SK-N-SH (cell line): ENCODE measurements around the gene SPP2. TPM values are rescaled to one million over a fixed set of nuclear protein-coding genes. Genes with fewer than 3 reads are reported as not detected.

Experiments used
- CTCF ChIA-PET: fragments of 300-600, 350-600 bp; formaldehyde crosslinking; extraction: SDS; loops from one replicate; lab custom pipeline; 2021; lab: Yijun Ruan, JAX
- POLR2A ChIA-PET: fragments of 350-600 bp; sonication (Branson Sonifier 250); formaldehyde crosslinking; extraction: SDS; loops from one replicate; lab custom pipeline; 2020; ENCODE audit warnings: antibody characterized with exemption, inconsistent platforms; lab: Yijun Ruan, JAX
- DNase-seq: peaks from one replicate; pipeline ENCODE4 v3.0.0; 2012
- H2AFZ ChIP-seq: fragments of 200-600 bp; sonication (generic); 2 replicates; pipeline ENCODE4 v1.8.1; 2016; ENCODE audit warnings: antibody characterized with exemption, mild to moderate bottlenecking, low read depth
- H3F3A ChIP-seq: fragments of 200-600 bp; sonication (generic); replicated peaks from 2 replicates; pipeline ENCODE3; 2016; ENCODE audit warnings: antibody characterized with exemption, mild to moderate bottlenecking; ENCODE audit not compliant: insufficient read depth
- H3K27ac ChIP-seq, 2 experiments: fragments of 200-500 bp in 1 of 2; fragments of 200-600 bp in 1 of 2; sonication (Bioruptor generic) in 1 of 2; sonication (generic), shearing (Covaris generic) in 1 of 2; 2 replicates each; pipeline versions ENCODE4 v1.5.1 to v1.6.1; 2014 to 2016; ENCODE audit warnings: low read depth in 2 of 2, inconsistent platforms in 1 of 2, low read length in 1 of 2, mild to moderate bottlenecking in 1 of 2, mixed read lengths in 1 of 2
- H3K27me3 ChIP-seq: fragments of 200-600 bp; sonication (generic), shearing (Covaris generic); 2 replicates; pipeline ENCODE4 v1.6.1; 2016; ENCODE audit warnings: mixed run types; ENCODE audit not compliant: insufficient read depth
- H3K36me3 ChIP-seq, 2 experiments: fragments of 200-500 bp in 1 of 2; fragments of 200-600 bp in 1 of 2; sonication (Bioruptor generic) in 1 of 2; sonication (generic) in 1 of 2; replicated peaks in 1 of 2; 2 replicates each; pipeline versions ENCODE3 to v1.5.1; 2014 to 2016; ENCODE audit warnings: low read length in 1 of 2, mild to moderate bottlenecking in 1 of 2; ENCODE audit not compliant: insufficient read depth in 2 of 2, control insufficient read depth in 1 of 2
- H3K4me1 ChIP-seq, 2 experiments: fragments of 200-500 bp in 1 of 2; fragments of 200-600 bp in 1 of 2; sonication (Bioruptor generic) in 1 of 2; sonication (generic), shearing (Covaris generic) in 1 of 2; 2 replicates each; pipeline versions ENCODE4 v1.5.1 to v1.6.1; 2014 to 2016; ENCODE audit warnings: low read depth in 1 of 2, low read length in 1 of 2, mixed run types in 1 of 2; ENCODE audit not compliant: insufficient read depth in 2 of 2, control insufficient read depth in 1 of 2
- H3K4me2 ChIP-seq: fragments of 200-600 bp; sonication (generic), shearing (Covaris generic); 2 replicates; pipeline ENCODE4 v1.6.1; 2017; ENCODE audit warnings: mixed run types
- H3K4me3 ChIP-seq, 2 experiments: fragments of 200-500 bp in 1 of 2; fragments of 200-600 bp in 1 of 2; sonication (Bioruptor generic) in 1 of 2; sonication (generic), shearing (Covaris generic) in 1 of 2; 2 replicates each; pipeline versions ENCODE4 v1.5.1 to v1.8.1; 2014 to 2016; ENCODE audit warnings: low read depth in 2 of 2, inconsistent platforms in 1 of 2, low read length in 1 of 2, mild to moderate bottlenecking in 1 of 2, mixed read lengths in 1 of 2, moderate library complexity in 1 of 2
- H3K79me2 ChIP-seq: fragments of 200-600 bp; sonication (generic); 2 replicates; pipeline ENCODE4 v1.8.1; 2017; ENCODE audit warnings: mild to moderate bottlenecking; ENCODE audit not compliant: insufficient read depth
- H3K9ac ChIP-seq: fragments of 200-600 bp; sonication (generic); 2 replicates; pipeline ENCODE4 v1.6.1; 2017; ENCODE audit warnings: mixed run types
- H3K9me2 ChIP-seq: fragments of 200-600 bp; sonication (generic); 2 replicates; pipeline ENCODE4 v1.6.1; 2017; ENCODE audit warnings: mixed run types
- H3K9me3 ChIP-seq: fragments of 200-600 bp; sonication (generic); 2 replicates; pipeline ENCODE4 v1.6.1; 2017; ENCODE audit warnings: mixed run types, mild to moderate bottlenecking, moderate library complexity
- H4K20me1 ChIP-seq: fragments of 200-600 bp; sonication (generic); 2 replicates; pipeline ENCODE4 v1.6.1; 2017; ENCODE audit warnings: mild to moderate bottlenecking, mixed run types; ENCODE audit not compliant: insufficient read depth
- CHD2 ChIP-seq: fragments of 150-350 bp; IDR thresholded peaks from 2 replicates; pipeline ENCODE4 v1.6.1; 2018; ENCODE audit warnings: low read length; ENCODE audit not compliant: partially characterized antibody
- ELF1 ChIP-seq: IDR thresholded peaks from 2 replicates; pipeline ENCODE4 v1.4.0; 2012
- FOSL2 ChIP-seq: IDR thresholded peaks from 2 replicates; pipeline ENCODE4 v1.4.0; 2012; ENCODE audit warnings: low read depth, mild to moderate bottlenecking, moderate library complexity, borderline replicate concordance
- FOXJ3 ChIP-seq: sonication (generic); formaldehyde crosslinking; IDR thresholded peaks from 2 replicates; pipeline ENCODE4 v1.5.1; 2020; ENCODE audit warnings: mild to moderate bottlenecking, missing genetic modification reagents
- MEF2A ChIP-seq: IDR thresholded peaks from 2 replicates; pipeline ENCODE4 v1.4.0; 2012; ENCODE audit warnings: low read depth, borderline replicate concordance
- MXI1 ChIP-seq: IDR thresholded peaks from 2 replicates; pipeline ENCODE4 v1.6.1; 2012; ENCODE audit warnings: mild to moderate bottlenecking, low read depth, low read length, improper control_type of control experiment
- POLR2AphosphoS5 ChIP-seq: IDR thresholded peaks from 2 replicates; pipeline ENCODE4 v1.6.1; 2012; ENCODE audit warnings: low read depth, low read length
- RXRA ChIP-seq: IDR thresholded peaks from 2 replicates; pipeline ENCODE4 v1.4.0; 2012; ENCODE audit warnings: low read depth, mild to moderate bottlenecking, borderline replicate concordance
- SIN3A ChIP-seq: IDR thresholded peaks from 2 replicates; pipeline ENCODE4 v1.6.1; 2012; ENCODE audit warnings: low read depth, mild to moderate bottlenecking, low read length, moderate library complexity, borderline replicate concordance
- SMC3 ChIP-seq: IDR thresholded peaks from 2 replicates; pipeline ENCODE4 v1.6.1; 2012; ENCODE audit warnings: low read depth, low read length, improper control_type of control experiment
- TAF1 ChIP-seq: IDR thresholded peaks from 2 replicates; pipeline ENCODE4 v1.6.1; 2012; ENCODE audit warnings: low read depth, mild to moderate bottlenecking, low read length, moderate library complexity, borderline replicate concordance
- TEAD4 ChIP-seq: IDR thresholded peaks from 2 replicates; pipeline ENCODE4 v1.4.0; 2012; ENCODE audit warnings: mild to moderate bottlenecking, borderline replicate concordance; ENCODE audit not compliant: insufficient read depth
- WGBS: methylation state at CpG from one replicate; pipeline ENCODE4 v1.1.6; 2017; ENCODE audit warnings: low lambda C conversion rate; 5-methylcytosine and 5-hydroxymethylcytosine counted together
- polyA plus RNA-seq, 3 experiments: library from polyadenylated mRNA; depleted of rRNA; stranded (reverse); fragments of >200 nt; gene quantifications; 2 replicates each; pipeline ENCODE4 v1.2.3, GENCODE V29; 2012
- TF ChIP-seq, protein P1 (sequence below): IDR thresholded peaks from 2 replicates; pipeline ENCODE4; 2012
- TF ChIP-seq, protein P2 (sequence below): fragments of 150-350 bp; IDR thresholded peaks from 2 replicates; pipeline ENCODE4 v1.6.1; 2017; ENCODE audit warnings: antibody characterized with exemption, low read length, low read depth, borderline replicate concordance
- TF ChIP-seq, protein P3 (sequence below): IDR thresholded peaks from 2 replicates; pipeline ENCODE4 v1.4.0; 2012; ENCODE audit warnings: low read depth
- TF ChIP-seq, protein P4 (sequence below): fragments of 150-350 bp; IDR thresholded peaks from 2 replicates; pipeline ENCODE4 v1.6.1; 2016; ENCODE audit warnings: mild to moderate bottlenecking, low read depth, low read length
- TF ChIP-seq, protein P5 (sequence below): fragments of 200-600 bp; sonication (generic); IDR thresholded peaks from 2 replicates; pipeline ENCODE4 v1.6.1; 2017; ENCODE audit warnings: antibody characterized with exemption, mild to moderate bottlenecking, moderate library complexity
- TF ChIP-seq, protein P6 (sequence below): IDR thresholded peaks from 2 replicates; pipeline ENCODE4 v1.6.1; 2012; ENCODE audit warnings: mild to moderate bottlenecking, low read depth, low read length, moderate library complexity
- TF ChIP-seq, protein P7 (sequence below): IDR thresholded peaks from 2 replicates; pipeline ENCODE4 v1.4.0; 2012; ENCODE audit warnings: low read depth, borderline replicate concordance

The SPP2 gene
- polyA plus RNA-seq, 1 of the 3 experiments (the other 2 are of a cell fraction): 0.30 TPM

DNA sequence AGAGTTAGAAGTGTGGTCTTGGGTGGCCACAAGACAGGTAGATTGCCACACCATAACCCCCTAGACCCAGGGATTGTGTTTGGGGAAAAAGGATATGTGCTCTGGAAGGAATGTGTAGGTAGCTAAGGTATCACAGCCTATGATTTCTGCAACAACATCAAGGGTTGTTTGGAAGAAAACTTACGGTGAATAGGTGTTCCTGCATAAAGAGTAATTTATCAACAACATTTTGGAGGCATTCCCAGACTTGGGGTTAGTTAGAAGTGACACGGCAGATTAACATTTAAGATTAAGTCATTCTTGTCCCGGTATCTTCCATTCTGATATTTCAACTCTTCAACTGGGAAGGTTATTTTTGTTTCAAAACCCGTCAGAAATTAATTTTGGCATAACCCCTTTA is 65.5 kb downstream of the SPP2 start (continued):
- TF ChIP-seq MXI1: no peak
- no peak for TF ChIP-seq TAF1
- TF ChIP-seq MEF2A: no peak
- TF ChIP-seq, protein P1, sequence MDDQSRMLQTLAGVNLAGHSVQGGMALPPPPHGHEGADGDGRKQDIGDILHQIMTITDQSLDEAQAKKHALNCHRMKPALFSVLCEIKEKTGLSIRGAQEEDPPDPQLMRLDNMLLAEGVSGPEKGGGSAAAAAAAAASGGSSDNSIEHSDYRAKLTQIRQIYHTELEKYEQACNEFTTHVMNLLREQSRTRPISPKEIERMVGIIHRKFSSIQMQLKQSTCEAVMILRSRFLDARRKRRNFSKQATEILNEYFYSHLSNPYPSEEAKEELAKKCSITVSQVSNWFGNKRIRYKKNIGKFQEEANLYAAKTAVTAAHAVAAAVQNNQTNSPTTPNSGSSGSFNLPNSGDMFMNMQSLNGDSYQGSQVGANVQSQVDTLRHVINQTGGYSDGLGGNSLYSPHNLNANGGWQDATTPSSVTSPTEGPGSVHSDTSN: peak; percentile 66
- TF ChIP-seq FOXJ3 (CRISPR knock-in tag): no peak
- TF ChIP-seq, protein P2, sequence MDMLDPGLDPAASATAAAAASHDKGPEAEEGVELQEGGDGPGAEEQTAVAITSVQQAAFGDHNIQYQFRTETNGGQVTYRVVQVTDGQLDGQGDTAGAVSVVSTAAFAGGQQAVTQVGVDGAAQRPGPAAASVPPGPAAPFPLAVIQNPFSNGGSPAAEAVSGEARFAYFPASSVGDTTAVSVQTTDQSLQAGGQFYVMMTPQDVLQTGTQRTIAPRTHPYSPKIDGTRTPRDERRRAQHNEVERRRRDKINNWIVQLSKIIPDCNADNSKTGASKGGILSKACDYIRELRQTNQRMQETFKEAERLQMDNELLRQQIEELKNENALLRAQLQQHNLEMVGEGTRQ: no peak
- TF ChIP-seq SMC3: no peak
- no peak for TF ChIP-seq SIN3A
- TF ChIP-seq ELF1: no peak
- TF ChIP-seq, protein P3, sequence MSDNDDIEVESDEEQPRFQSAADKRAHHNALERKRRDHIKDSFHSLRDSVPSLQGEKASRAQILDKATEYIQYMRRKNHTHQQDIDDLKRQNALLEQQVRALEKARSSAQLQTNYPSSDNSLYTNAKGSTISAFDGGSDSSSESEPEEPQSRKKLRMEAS: no peak
- TF ChIP-seq FOSL2: 0 out of 2 replicates have a peak, but pooled peaks have one; percentile 11
- TF ChIP-seq, protein P4, sequence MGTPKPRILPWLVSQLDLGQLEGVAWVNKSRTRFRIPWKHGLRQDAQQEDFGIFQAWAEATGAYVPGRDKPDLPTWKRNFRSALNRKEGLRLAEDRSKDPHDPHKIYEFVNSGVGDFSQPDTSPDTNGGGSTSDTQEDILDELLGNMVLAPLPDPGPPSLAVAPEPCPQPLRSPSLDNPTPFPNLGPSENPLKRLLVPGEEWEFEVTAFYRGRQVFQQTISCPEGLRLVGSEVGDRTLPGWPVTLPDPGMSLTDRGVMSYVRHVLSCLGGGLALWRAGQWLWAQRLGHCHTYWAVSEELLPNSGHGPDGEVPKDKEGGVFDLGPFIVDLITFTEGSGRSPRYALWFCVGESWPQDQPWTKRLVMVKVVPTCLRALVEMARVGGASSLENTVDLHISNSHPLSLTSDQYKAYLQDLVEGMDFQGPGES: no peak
- no peak for TF ChIP-seq RXRA
- TF ChIP-seq CHD2: no peak
- 0 out of 2 replicates have a peak, but pooled peaks have one; percentile 11 for TF ChIP-seq TEAD4
- TF ChIP-seq, all 33 proteins: peak for 5

DNA sequence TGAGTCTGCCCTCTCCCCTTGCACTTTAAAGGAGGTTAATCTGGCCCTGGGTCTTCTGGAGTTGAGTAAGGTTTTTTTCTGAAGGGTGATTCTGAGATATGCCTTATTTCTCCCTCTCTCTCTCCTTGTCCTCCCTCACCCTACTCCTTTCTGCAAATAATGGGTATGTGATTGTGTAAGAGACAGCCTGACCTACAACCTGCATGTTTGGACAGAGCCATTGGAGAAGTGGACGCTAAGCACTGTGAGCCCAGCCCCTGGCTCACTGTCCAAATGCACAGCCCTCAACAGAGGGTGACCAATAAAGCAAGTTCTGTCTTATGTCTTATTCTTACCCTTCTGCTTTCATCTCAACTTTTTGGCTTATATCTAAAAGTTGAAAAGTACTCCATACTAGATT is 71.5 kb downstream of the SPP2 start:
- H2AFZ ChIP-seq: no peak overlapping the region
- H3K4me3 ChIP-seq: no peak overlapping the region
- H3K4me2 ChIP-seq: no peak overlapping the region
- ChIA-PET POLR2A (no interaction called here), CTCF (interaction anchor here (1.3 kb wide), 1 partner anchor 14 kb away, joined by 5 read pairs; no protein-coding TSS in a partner anchor)
- H3K27me3 ChIP-seq: no peaks in the 10 kb centered on the region
- H3K4me1 ChIP-seq: peaks cover 0 to 2% of the 10 kb centered on the region in 2 experiments; a peak in 1 of 4 replicates
- no peak overlapping the region for H3K9ac ChIP-seq
- H3K9me3 ChIP-seq: peaks cover 3% of the 10 kb centered on the region; the same call in 1 of the 2 replicates
- no peaks in the 10 kb centered on the region for H3K36me3 ChIP-seq
- TF ChIP-seq POLR2AphosphoS5 (no peak), ELF1 (no peak), FOXJ3 (CRISPR knock-in tag) (no peak), TAF1 (no peak)
- TF ChIP-seq, protein P5, sequence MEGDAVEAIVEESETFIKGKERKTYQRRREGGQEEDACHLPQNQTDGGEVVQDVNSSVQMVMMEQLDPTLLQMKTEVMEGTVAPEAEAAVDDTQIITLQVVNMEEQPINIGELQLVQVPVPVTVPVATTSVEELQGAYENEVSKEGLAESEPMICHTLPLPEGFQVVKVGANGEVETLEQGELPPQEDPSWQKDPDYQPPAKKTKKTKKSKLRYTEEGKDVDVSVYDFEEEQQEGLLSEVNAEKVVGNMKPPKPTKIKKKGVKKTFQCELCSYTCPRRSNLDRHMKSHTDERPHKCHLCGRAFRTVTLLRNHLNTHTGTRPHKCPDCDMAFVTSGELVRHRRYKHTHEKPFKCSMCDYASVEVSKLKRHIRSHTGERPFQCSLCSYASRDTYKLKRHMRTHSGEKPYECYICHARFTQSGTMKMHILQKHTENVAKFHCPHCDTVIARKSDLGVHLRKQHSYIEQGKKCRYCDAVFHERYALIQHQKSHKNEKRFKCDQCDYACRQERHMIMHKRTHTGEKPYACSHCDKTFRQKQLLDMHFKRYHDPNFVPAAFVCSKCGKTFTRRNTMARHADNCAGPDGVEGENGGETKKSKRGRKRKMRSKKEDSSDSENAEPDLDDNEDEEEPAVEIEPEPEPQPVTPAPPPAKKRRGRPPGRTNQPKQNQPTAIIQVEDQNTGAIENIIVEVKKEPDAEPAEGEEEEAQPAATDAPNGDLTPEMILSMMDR: no peak
- TF ChIP-seq, protein P6, sequence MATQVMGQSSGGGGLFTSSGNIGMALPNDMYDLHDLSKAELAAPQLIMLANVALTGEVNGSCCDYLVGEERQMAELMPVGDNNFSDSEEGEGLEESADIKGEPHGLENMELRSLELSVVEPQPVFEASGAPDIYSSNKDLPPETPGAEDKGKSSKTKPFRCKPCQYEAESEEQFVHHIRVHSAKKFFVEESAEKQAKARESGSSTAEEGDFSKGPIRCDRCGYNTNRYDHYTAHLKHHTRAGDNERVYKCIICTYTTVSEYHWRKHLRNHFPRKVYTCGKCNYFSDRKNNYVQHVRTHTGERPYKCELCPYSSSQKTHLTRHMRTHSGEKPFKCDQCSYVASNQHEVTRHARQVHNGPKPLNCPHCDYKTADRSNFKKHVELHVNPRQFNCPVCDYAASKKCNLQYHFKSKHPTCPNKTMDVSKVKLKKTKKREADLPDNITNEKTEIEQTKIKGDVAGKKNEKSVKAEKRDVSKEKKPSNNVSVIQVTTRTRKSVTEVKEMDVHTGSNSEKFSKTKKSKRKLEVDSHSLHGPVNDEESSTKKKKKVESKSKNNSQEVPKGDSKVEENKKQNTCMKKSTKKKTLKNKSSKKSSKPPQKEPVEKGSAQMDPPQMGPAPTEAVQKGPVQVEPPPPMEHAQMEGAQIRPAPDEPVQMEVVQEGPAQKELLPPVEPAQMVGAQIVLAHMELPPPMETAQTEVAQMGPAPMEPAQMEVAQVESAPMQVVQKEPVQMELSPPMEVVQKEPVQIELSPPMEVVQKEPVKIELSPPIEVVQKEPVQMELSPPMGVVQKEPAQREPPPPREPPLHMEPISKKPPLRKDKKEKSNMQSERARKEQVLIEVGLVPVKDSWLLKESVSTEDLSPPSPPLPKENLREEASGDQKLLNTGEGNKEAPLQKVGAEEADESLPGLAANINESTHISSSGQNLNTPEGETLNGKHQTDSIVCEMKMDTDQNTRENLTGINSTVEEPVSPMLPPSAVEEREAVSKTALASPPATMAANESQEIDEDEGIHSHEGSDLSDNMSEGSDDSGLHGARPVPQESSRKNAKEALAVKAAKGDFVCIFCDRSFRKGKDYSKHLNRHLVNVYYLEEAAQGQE: no peak
- TF ChIP-seq, protein P7, sequence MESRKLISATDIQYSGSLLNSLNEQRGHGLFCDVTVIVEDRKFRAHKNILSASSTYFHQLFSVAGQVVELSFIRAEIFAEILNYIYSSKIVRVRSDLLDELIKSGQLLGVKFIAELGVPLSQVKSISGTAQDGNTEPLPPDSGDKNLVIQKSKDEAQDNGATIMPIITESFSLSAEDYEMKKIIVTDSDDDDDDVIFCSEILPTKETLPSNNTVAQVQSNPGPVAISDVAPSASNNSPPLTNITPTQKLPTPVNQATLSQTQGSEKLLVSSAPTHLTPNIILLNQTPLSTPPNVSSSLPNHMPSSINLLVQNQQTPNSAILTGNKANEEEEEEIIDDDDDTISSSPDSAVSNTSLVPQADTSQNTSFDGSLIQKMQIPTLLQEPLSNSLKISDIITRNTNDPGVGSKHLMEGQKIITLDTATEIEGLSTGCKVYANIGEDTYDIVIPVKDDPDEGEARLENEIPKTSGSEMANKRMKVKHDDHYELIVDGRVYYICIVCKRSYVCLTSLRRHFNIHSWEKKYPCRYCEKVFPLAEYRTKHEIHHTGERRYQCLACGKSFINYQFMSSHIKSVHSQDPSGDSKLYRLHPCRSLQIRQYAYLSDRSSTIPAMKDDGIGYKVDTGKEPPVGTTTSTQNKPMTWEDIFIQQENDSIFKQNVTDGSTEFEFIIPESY: no peak
- WGBS: 86% methylated on average over 1 of the region's 1 CpG
- H3K9me2 ChIP-seq: no peaks in the 10 kb centered on the region
- no peaks in the 10 kb centered on the region for H3F3A ChIP-seq
- H3K79me2 ChIP-seq: no peaks in the 10 kb centered on the region
- H4K20me1 ChIP-seq: no peaks in the 10 kb centered on the region
- H3K27ac ChIP-seq: no peak overlapping the region
- no peak for DNase-seq
